HG02885 (cell line): ENCODE results near the gene CLASP2.

Experiments
- ATAC-seq: cut with Tn5 transposase; IDR thresholded peaks from one replicate; pipeline ENCODE4 v1.9.1; 2021; ENCODE audit warnings: mild to moderate bottlenecking; ENCODE audit not compliant: unreplicated experiment, poor library complexity

CLASP2 gene

GRCh38 chr3:33644582-33644981, 73.5 kb downstream of the CLASP2 start:
- no peak for ATAC-seq

GRCh38 chr3:33642806-33643205, 75.2 kb downstream of the CLASP2 start:
- ATAC-seq: no peak

- no peak for ATAC-seq
These were observed 78.2 kb downstream of the CLASP2 start for GRCh38 chr3:33639889-33640288.

GRCh38 chr3:33637482-33637881, 80.6 kb downstream of the CLASP2 start:
- no peak for ATAC-seq

- ATAC-seq: no peak
These were observed 81.8 kb downstream of the CLASP2 start for GRCh38 chr3:33636125-33636850.

GRCh38 chr3:33634262-33634661, 83.8 kb downstream of the CLASP2 start:
- ATAC-seq: no peak

- ATAC-seq: no peak
These were observed 88.8 kb downstream of the CLASP2 start for GRCh38 chr3:33629219-33629618.

GRCh38 chr3:33624756-33625155, 93.3 kb downstream of the CLASP2 start:
- ATAC-seq: no peak

- ATAC-seq: no peak
These were observed 105.0 kb downstream of the CLASP2 start for GRCh38 chr3:33613041-33613440.

- ATAC-seq: no peak
These were observed 105.4 kb downstream of the CLASP2 start for GRCh38 chr3:33612607-33613006.

- ATAC-seq: no peak
These were observed 115.2 kb downstream of the CLASP2 start for GRCh38 chr3:33602829-33603228.

GRCh38 chr3:33597257-33597689, 120.8 kb downstream of the CLASP2 start:
- ATAC-seq: no peak

- no peak for ATAC-seq
These were observed 125.1 kb downstream of the CLASP2 start for GRCh38 chr3:33592999-33593398.

GRCh38 chr3:33590541-33590940, 127.5 kb downstream of the CLASP2 start:
- no peak for ATAC-seq

- no peak for ATAC-seq
These were observed 131.7 kb downstream of the CLASP2 start for GRCh38 chr3:33586402-33586801.

- no peak for ATAC-seq
These were observed 135.8 kb downstream of the CLASP2 start for GRCh38 chr3:33582234-33582633.

- no peak for ATAC-seq
These were observed 136.4 kb downstream of the CLASP2 start for GRCh38 chr3:33581666-33582065.

GRCh38 chr3:33579840-33580239, 138.2 kb downstream of the CLASP2 start:
- no peak for ATAC-seq

- ATAC-seq: no peak
These were observed 138.9 kb downstream of the CLASP2 start for GRCh38 chr3:33579178-33579510.

- no peak for ATAC-seq
These were observed 139.5 kb downstream of the CLASP2 start for GRCh38 chr3:33578325-33579177.

GRCh38 chr3:33577588-33577987, 140.5 kb downstream of the CLASP2 start:
- ATAC-seq: no peak

GRCh38 chr3:33577173-33577572, 140.9 kb downstream of the CLASP2 start:
- no peak for ATAC-seq
